Skeletal muscle satellite cell (primary cell): ENCODE data around the gene ITGBL1.

Source experiments
- H3K27me3 ChIP-seq: 2 replicates; pipeline ENCODE4 v1.7.0; 2013; ENCODE audit warnings: low read length; ENCODE audit not compliant: control insufficient read depth, insufficient read depth
- H3K36me3 ChIP-seq: 2 replicates; pipeline ENCODE4 v1.7.0; 2013; ENCODE audit warnings: mild to moderate bottlenecking, control low read depth, low read length; ENCODE audit not compliant: insufficient read depth
- H3K4me1 ChIP-seq: 2 replicates; pipeline ENCODE4 v1.7.0; 2013; ENCODE audit warnings: low read length; ENCODE audit not compliant: control insufficient read depth, insufficient read depth
- H3K4me2 ChIP-seq: 2 replicates; pipeline ENCODE4 v1.7.0; 2013; ENCODE audit warnings: mild to moderate bottlenecking, low read length
- H3K4me3 ChIP-seq: 2 replicates; pipeline ENCODE4 v1.7.0; 2013; ENCODE audit warnings: low read length
- H3K9ac ChIP-seq: 2 replicates; pipeline ENCODE4 v1.7.0; 2013; ENCODE audit warnings: mild to moderate bottlenecking, low read depth, low read length, moderate library complexity
- H3K9me3 ChIP-seq: replicated peaks from 2 replicates; pipeline ENCODE4 v1.7.0; 2013; ENCODE audit warnings: mild to moderate bottlenecking, control low read depth, low read length

ITGBL1 gene

DNA sequence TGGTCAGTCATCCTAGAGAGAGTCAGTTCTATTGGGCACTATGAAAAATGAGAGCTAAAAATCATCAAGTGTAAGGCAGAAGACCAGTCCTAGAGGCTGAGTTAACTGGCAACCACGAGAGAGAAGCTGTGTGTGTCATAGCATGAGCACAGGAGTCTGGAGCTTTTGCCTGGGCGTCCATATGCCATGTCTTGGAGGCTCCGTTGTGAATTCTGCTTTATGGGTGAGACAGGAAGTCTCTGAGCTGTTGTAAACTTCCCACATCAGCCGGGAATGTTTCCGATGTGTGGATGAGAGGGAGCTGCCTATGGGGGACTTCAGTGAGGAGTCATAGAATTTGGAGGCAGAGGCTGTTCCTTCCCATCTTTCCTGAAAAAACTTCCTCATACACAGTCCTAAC lies 120.0 kb downstream of the ITGBL1 start:
- Histone ChIP-seq H3K4me3 (no peak overlapping the region), H3K9me3 (no peaks in the 10 kb centered on the region), H3K9ac (no peak overlapping the region), H3K36me3 (peaks cover 41% of the 10 kb centered on the region), H3K4me1 (peaks cover 77% of the 10 kb centered on the region), H3K27me3 (no peaks in the 10 kb centered on the region), H3K4me2 (no peak overlapping the region)

DNA sequence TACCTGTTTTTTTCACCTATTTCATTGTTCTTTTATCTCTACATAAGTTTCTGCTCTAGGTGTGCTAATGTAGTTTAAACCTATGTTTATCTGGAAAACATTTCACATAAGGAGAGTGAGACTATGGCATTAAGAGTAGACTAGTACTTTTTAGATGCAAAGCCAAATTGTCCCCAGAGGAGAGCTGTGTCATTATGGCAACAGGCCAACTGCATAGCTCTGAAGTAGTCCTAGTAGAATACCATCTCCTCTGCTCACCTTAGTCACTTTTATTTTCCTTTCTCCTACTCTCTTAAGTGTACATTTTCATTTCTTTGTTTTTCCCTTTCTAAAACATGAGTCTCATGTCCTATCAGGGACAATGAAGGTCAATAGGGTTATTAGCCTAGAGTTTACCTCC lies 123.1 kb downstream of the ITGBL1 start:
- Histone ChIP-seq H3K9me3 (no peaks in the 10 kb centered on the region), H3K4me1 (peaks cover 64% of the 10 kb centered on the region), H3K9ac (no peak overlapping the region), H3K4me3 (no peak overlapping the region), H3K4me2 (no peak overlapping the region), H3K36me3 (peaks cover 46% of the 10 kb centered on the region), H3K27me3 (no peaks in the 10 kb centered on the region)

GRCh38 chr13:101576455-101576854 lies 124.0 kb downstream of the ITGBL1 start:
- Histone ChIP-seq H3K27me3 (no peaks in the 10 kb centered on the region), H3K4me2 (no peak overlapping the region), H3K4me1 (peaks cover 57% of the 10 kb centered on the region)

DNA sequence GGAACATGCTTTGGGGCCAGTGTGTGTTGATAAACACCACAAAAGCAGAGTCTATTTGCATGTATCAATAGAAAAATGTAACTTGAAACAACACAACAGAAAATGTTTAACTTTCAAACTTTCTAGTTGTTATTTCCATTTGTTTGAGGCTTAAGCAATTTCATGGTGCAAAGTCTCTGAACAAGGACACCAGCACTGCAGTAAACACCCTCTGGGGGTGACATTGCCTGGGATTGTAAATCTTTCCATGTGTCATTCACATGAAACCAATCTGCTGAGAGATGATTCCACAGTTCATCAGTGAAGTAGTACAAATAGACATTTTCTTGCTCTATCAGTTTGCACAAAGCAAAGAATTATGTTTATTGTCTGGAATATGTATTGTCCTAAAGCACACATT lies 124.5 kb downstream of the ITGBL1 start:
- H3K4me1 ChIP-seq = peaks cover 52% of the 10 kb centered on the region
- H3K36me3 ChIP-seq = peaks cover 50% of the 10 kb centered on the region
- no peaks in the 10 kb centered on the region for H3K9me3 ChIP-seq
- H3K27me3 ChIP-seq = no peaks in the 10 kb centered on the region
- no peak overlapping the region for H3K4me2 ChIP-seq
- no peak overlapping the region for H3K4me3 ChIP-seq
- no peak overlapping the region for H3K9ac ChIP-seq

More at GRCh38 chr13:101576455-101576854, 124.0 kb downstream of the ITGBL1 start:
- no peaks in the 10 kb centered on the region for H3K9me3 ChIP-seq
- H3K4me3 ChIP-seq = no peak overlapping the region
- peaks cover 46% of the 10 kb centered on the region for H3K36me3 ChIP-seq
- no peak overlapping the region for H3K9ac ChIP-seq

- Histone ChIP-seq H3K9me3 (no peaks in the 10 kb centered on the region), H3K4me3 (no peak overlapping the region), H3K9ac (no peak overlapping the region), H3K27me3 (no peaks in the 10 kb centered on the region), H3K4me1 (peaks cover 33% of the 10 kb centered on the region), H3K36me3 (peaks cover 63% of the 10 kb centered on the region), H3K4me2 (peak overlapping the region; percentile 5)
These were observed 126.9 kb downstream of the ITGBL1 start for GRCh38 chr13:101579281-101579802.

DNA sequence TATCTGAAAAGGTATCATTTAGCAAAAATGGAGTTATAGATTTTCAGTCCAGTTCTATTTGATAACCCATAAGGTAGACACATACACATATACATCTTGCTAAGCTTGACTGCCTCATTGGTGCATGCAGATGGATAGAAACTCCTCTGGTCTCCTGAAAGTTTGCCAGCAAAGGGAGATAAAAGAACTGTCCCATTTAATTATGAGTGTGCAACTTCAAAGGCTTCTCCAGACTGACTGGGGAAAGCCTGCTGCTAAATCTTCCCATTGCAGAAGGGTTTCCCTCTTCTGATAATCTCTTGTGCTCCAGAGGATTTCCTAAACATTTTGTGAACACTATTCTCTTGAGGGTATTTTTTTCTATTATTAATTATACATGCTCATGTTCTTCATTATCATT lies 131.9 kb downstream of the ITGBL1 start:
- no peak overlapping the region for H3K4me3 ChIP-seq

GRCh38 chr13:101590479-101590878 lies 138.0 kb downstream of the ITGBL1 start:
- Histone ChIP-seq H3K27me3 (no peaks in the 10 kb centered on the region), H3K36me3 (peaks cover 70% of the 10 kb centered on the region), H3K9me3 (no peaks in the 10 kb centered on the region), H3K4me3 (no peak overlapping the region), H3K4me2 (no peak overlapping the region), H3K9ac (no peak overlapping the region), H3K4me1 (no peaks in the 10 kb centered on the region)

More for the DNA sequence above, 131.9 kb downstream of the ITGBL1 start:
- Histone ChIP-seq H3K9me3 (no peaks in the 10 kb centered on the region), H3K4me2 (no peak overlapping the region), H3K36me3 (peaks cover 62% of the 10 kb centered on the region), H3K9ac (no peak overlapping the region), H3K4me1 (peaks cover 15% of the 10 kb centered on the region), H3K27me3 (no peaks in the 10 kb centered on the region)

DNA sequence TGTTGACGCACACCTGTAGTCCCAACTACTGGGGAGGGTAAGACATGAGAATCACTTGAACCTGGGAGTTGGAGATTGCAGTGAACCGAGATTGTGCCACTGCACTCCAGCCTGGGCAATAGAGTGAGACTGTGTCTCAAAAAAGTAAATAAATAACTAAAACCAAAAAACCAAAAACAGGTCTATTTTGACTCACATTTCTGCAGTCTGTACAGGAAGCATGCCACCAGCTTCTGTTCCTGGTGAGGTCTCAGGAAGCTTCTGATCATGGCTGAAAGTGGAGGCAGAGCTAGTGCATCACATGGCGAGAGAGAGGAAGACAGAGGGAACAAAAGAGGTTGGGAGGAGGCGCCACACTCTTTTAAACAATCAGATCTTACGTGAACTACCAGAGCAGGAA lies 142.5 kb downstream of the ITGBL1 start:
- Histone ChIP-seq H3K9ac (no peak overlapping the region), H3K4me1 (no peaks in the 10 kb centered on the region), H3K9me3 (no peaks in the 10 kb centered on the region), H3K4me3 (no peak overlapping the region), H3K36me3 (peaks cover 46% of the 10 kb centered on the region), H3K27me3 (no peaks in the 10 kb centered on the region), H3K4me2 (no peak overlapping the region)

GRCh38 chr13:101596803-101597202 lies 144.3 kb downstream of the ITGBL1 start:
- peaks cover 32% of the 10 kb centered on the region for H3K36me3 ChIP-seq
- H3K9ac ChIP-seq = no peak overlapping the region
- no peak overlapping the region for H3K4me2 ChIP-seq
- no peaks in the 10 kb centered on the region for H3K4me1 ChIP-seq
- no peaks in the 10 kb centered on the region for H3K27me3 ChIP-seq
- H3K4me3 ChIP-seq = no peak overlapping the region
- H3K9me3 ChIP-seq = no peaks in the 10 kb centered on the region

DNA sequence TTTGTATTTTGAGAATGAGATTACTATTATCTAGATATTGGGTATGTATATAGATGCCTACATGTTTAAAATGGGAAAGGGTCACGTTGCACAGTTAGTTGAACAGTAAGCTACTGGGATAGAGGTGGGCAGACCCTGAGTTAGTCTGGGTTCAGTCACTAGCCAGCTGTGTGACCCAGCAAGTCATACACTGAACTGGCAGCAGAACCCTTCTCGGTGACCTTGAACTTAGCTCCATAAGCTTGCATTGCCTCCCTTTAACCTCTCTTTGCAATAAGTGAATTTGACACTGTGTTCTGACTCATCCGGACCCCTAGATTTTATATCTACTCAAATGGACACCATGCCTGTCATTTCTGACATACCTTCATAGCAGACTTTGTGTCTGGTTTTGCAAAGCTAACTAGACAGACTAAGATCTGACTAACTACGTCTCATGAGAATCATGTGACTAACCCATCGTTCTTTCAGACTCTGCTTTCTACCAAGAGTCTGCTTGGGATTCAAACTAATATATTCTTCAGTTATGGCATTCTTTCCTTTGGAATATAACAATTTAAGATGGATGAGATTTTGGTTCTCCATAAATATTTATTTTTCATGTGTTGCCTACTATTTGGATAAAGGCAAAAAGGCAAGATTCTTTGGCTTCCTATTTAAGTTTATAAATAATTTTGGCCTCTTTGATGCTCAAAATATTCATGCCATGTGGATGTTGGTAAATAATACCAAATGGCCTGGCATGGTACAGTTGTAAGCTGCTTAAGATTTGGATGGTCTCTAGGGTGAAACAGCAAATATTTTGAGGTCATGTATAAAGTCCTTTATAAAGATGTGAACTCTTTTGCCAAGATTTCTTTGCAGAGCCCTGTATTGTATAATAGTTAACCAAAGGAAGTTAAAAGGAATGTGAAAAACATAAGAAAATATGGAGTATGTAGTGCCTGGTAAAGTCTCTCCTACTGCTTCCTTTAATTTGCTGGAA lies 159.3 kb downstream of the ITGBL1 start:
- Histone ChIP-seq H3K9ac (no peak overlapping the region), H3K27me3 (no peaks in the 10 kb centered on the region), H3K4me1 (peaks cover 26% of the 10 kb centered on the region), H3K36me3 (peaks cover 23% of the 10 kb centered on the region), H3K9me3 (no peaks in the 10 kb centered on the region), H3K4me3 (no peak overlapping the region), H3K4me2 (no peak overlapping the region)

GRCh38 chr13:101612735-101613134 lies 160.3 kb downstream of the ITGBL1 start:
- no peaks in the 10 kb centered on the region for H3K27me3 ChIP-seq
- H3K4me3 ChIP-seq = no peak overlapping the region
- H3K9ac ChIP-seq = no peak overlapping the region
- H3K4me1 ChIP-seq = peaks cover 26% of the 10 kb centered on the region
- H3K4me2 ChIP-seq = no peak overlapping the region
- H3K36me3 ChIP-seq = peaks cover 26% of the 10 kb centered on the region
- no peaks in the 10 kb centered on the region for H3K9me3 ChIP-seq
